GM19455 (cell line): ENCODE data around the gene TTC39B.

Experiments used
- ATAC-seq: cut with Tn5 transposase; IDR thresholded peaks from one replicate; pipeline ENCODE4 v1.9.1; 2021; ENCODE audit not compliant: unreplicated experiment

The TTC39B gene

DNA sequence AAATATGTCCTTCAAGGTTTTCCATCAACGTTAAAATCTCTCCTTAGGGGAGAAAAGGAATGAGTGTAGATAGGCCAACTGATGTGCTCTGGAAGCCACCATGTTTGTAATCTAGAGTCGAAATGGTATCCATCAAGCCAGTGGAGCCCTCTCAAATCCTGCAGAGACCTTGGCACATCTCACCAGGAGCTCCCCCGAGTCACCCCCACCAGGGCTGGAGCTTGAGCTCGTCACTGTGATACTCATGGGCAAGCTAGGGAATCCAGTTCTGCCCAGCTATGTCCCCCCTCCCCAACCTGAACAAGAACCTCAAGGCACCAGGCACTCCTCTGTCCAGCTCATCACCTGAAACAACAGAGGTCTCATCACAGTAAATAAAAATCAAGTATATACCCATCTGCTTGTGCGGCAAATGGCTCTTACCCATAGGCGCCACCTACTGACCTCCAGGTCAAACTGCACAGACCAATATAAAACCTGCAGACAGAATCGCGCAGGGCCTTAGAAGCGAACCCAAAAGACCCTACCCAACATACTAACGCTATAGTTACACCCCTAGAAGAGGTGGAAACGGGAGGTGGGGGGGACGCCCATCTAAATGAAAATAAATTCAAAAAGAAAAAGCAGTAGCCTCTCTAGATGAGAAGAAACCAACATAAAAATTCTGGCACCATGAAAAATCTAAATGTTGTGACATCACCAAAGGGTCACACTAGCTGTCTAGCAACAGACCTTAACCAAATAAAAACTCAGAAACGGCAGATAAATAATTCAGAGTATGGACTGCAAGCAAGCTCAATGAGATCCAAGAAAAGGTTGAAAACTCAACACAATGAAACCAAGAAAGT, 75.0 kb downstream of the TTC39B start:
- peak; percentile 77 for ATAC-seq

DNA sequence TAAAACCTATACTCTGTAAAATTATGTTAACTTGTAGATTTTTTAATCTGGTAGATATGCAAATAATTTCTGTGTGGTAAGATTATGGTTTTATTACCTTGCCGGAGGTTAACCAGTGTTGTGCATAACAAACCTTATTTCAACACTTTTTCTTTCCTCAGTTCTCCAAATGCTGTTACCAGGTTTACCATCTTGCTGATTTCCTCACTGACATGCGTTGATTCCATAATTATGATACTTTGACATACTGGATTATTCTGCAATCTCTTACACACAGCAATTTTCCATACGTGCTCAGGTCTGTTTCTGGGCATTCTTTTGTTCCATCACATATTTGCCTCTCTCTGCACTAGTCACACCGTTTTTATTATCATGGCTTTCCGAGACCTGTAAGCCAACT, 77.6 kb downstream of the TTC39B start:
- ATAC-seq = no peak

DNA sequence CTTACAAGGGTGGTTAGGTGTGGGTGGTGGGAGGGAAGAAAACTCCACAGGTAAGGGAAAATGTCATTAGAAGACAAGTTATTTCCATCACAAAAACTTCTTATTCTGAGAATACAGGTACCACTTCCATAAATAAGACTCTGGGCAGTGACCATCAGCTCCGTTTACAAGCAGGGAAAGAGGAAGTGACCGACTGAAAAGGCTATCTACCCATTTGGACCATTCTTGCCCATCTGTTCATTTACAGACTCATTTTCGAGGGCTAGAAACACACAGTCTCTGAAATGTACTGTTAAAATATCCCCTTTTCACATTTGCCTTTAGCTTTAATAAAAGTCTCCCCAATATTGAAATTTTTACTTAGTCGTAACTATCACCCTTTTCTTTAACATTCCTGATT, 79.5 kb downstream of the TTC39B start:
- no peak for ATAC-seq

DNA sequence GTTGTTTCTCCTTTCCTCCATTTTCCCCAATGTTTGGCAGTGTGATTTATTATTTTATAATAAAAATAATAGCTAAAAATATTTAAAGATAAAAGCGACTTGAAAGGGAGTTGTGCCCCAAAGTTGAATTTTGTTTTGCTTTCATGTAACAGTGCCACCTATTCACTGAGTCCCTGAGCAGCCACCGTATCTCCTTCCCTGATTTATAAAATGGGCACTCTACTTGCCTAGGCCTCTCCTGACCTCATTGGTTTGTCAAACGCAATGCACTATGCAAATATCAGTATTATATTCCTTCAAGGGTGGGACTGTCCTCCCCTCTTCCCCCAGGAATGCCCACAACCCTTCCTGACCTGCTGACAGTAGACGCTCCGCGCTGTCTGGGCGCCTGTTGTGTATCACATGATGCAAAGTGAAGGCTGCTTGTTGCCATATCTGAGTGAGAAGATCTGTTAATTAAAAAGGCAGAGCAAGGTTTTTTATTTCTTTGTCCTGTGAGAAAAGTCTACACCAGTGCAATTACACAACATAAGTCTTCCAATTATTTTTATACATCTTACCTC, 81.4 kb downstream of the TTC39B start:
- ATAC-seq = no peak

DNA sequence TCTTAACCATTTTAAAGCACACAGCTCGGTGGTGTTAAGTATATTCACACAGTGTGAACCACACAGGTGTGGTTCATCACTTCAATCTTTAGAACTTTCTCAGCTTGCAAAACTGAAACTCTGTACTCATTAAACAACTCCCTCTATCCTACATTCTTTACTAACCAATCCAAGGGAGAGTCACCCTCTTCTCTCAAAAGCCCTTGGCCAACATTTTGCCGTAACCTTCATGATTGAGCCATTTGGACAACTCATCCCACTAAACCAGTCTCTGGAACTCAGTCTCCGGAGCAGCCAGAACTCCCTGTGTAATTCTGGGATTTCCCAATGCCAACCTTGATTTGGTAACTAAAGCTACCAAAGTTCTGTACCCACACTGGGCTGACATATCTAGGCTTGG, 84.7 kb downstream of the TTC39B start:
- ATAC-seq = no peak

DNA sequence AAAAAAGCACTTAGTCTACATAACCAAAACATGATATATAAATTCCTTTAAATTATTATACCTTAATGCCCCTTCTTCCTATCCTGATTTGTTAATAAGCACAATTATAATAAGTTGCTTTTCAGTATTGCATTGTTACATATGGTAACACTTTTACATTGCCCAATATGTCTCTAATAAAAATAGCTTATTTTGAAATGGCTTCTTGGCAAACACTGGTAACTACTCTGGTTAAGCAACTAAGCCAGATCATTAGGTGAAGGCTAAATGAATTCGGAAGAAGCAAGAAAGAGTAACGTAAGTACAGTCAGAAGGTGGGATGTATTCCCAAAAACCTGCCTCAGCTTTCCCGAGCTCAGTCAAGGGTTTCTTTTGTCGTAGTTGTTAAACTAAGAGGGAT, 85.3 kb downstream of the TTC39B start:
- ATAC-seq = no peak

DNA sequence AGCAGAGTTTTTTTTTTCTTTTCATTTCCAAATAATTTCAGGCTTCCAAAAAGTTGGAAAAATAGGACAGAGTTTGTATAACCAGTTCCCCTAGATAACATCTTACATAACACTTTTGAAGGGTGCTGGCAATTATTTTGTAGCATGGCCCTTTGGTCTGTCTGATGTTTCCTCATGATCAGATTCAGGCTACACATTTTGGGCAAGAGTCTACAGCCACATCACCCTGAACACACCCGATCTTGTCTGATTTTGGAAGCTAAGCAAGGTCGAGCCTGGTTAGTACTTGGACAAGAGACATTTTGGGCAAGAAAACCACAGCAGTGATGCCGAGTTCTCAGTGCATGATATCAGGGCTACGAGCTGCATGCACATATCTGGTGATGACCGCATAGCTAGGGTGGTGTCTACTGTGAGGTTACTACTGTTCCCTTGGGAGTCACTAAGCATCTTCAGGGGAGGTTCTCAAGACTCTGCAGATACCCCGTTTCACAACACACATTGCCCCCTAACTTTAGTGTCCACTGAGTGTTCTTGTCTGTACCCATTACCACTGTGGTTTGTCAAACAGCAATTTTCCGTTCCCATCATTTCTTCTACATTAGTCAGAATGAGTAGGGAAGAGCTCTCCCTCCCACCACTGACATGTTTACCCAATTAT, 86.2 kb downstream of the TTC39B start:
- ATAC-seq = no peak

DNA sequence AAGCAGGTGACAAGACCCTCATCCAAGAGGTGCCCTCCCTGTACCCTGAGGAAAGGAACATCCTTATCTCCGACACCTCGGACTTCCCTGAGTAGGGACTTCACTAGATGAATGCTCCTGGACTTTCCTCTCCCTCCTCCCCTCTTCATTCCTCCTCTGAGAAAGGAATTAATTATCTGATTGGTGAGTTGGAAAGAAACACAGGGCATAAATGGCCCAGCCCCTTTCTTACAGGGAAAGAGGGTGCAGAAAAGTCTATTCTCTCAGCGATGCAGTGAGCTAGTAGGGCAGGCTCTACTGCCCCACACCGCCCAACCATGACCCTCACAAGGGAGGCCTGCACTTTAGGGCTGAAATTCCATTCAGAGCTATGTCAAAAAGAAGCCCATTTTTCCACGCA, 87.5 kb downstream of the TTC39B start:
- no peak for ATAC-seq

DNA sequence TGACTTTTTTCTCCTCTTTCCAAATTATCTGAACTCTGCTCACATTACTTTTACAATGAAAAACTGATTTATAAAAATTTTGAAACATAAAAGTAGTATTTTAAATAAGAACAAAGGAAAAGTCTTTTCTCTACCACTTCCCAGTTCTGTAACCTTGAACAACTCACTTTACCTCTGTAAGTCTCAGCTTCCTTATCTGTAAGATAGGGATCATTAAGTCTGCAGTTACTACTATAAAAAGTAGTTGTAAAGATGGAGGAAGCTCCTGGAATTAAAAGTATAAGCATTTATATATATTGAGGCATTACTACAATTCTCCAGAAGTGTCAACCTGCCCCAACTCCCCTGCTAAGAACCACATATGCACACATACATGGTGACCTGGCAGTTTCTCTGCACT, 88.0 kb downstream of the TTC39B start:
- no peak for ATAC-seq

DNA sequence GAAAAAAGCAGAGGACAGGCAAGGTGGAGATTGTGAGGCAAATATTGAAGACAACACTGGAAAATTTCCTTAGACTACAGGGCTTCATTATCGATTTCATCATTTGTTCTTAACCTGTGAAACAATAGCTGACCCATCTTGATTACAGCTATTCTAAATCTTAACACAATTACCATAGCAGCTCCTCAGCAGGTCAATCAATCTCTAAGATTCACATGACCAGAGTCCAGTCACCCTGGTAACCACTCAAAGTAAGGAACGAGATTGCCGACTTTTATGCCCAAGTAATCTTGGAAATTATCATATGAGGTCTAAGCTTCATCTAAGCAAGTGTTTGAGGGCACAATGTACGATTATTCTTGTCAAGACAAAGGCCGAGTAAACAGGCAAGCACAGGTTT, 93.8 kb downstream of the TTC39B start:
- ATAC-seq = no peak

DNA sequence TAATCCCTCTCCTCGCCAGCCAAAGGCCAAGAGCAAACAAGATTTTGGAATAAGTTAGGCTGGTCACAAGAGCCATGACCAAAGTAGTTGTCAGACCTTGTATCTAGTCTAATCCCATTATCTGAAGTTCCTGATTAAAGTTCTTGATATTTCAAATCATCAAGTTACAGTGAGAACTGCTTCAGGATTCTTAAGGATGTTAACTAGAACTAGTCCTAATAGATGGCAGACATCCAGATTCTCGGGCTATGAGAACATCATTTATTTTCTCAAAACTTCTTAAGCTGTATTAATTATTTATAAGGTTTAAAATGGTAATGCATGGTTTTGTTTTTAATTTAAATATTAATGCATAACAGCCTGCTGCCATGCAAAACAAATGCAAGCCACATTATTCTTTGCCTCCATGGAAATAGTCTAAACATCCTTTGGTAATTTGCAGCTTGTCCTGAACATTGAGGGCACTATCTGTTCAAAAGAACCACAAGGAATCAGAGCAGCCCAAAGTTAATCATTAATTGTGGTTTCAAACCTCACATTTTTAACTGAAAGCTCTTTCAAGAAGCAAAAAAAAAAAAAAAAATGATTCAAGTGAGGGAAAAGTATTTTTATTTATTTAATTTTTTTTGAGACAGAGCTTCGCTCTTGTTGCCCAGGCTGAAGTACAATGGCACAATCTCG, 95.1 kb downstream of the TTC39B start:
- ATAC-seq = peak; percentile 19

DNA sequence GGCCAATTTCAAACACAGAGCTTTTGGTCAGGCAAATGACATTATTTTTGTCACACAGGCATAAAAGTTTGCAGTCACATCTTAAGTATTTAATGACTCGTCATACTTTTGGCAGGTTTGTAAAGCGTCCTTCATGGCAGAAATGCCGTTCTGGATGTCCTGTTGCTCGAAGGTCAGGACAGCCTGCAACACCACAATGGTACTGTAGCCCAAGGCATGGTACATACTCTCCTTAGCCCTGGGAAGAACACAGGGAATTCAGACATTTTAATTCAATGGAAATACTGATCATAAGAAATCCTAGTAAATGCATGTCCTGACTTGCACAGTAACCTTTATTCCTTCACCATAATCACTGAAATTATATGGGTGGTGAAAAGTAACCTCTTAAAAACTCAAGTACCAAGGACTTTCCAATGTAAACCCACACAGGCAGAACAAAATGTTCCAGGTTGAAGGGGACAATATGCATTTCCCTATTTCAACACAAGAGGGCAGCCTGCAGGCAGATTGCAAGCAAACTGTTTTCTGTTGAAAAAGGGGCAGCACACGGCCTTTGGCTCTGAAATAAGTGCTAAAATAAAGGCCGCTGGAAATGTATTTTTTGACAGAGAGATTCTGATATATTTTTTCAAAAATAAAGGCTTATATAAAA, 95.7 kb downstream of the TTC39B start:
- ATAC-seq = peak; percentile 84

DNA sequence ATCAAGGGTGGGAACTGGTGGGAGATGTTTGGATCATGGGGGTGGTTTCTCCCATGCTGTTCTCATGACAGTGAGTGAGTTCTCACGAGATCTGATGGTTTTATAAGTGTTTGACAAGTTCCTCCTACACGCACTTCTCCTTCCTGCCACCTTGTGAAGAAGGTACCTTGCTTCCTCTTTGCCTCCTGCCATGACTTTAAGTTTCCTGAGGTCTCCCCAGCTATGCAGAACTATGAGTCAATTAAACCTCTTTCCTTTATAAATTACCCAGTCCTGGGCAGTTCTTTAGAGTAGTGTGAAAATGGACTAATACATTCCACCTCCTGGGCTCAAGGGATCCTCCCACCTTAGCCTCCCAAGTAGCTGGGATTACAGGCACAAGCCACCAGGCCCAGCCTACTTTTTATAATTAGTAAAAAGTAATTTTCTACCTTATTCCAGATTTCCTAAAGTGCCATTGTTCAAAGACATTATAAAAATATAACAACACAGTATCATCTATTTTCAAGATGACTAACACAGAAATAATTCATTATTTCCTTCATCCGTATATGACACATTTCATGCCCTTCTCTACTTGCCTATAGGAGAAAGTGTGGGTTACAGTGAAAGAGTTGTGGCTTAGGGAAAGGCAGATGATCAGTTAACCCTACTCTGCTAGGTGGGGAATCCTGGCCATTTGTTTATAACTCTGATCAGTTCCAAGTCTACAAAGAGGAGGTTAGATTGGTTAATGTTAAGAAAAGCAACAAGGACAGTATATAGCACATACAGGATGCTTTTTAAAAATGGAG, 99.9 kb downstream of the TTC39B start:
- ATAC-seq = no peak

DNA sequence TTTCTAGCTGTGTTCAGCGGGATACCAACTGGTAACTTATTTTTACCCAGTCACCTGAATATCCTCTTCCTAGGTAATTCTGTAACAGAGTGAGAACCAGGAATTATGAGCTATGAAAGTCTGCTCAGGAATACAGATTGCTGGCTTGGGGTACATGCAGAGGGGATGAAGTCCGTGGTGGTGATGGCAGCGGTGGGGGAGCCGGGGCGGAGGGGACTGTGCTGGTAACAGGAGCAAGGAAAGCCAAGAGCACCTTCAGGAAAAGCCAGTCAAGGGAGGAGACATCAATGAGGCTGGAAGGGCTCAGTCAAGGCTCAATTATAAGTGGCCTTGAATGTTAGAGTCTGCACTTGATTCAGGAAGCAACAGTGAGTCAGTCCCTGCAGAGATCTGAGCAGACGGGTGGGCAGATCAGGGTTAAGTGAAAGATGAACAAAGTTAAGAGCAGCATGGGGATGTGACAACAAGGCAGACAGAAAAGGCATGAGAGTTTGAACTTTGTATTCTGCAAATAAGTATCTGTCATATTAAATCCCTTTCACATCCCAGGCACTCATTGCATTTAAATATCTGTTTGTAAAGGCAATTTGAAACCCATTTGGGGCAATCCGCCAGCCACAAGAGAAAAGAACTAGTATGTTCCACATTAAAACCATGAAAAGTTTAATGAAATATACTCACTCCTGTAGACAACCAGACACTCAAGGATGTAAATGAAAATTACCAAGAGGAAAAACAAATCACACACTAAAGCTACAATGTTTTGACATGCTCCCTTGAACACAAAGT, 101.2 kb downstream of the TTC39B start:
- no peak for ATAC-seq

DNA sequence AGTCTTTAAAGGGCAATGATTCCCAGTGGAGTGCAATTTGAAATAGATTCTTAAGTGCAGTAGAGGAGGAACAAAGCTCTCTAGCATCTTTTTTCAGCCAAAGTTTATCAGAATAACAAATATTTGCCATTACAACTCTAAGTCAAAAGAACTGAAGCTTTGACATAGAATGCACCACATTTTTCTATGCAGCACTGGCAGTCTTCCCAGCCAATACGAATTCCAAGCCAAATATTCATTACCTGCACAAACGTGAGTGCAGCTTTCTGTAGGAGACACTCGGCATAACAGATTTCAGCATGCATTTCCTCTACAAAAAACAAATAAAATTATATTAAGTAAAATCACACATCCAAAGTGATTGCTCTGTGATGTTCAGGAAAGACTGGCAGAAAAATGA, 103.4 kb downstream of the TTC39B start:
- no peak for ATAC-seq

DNA sequence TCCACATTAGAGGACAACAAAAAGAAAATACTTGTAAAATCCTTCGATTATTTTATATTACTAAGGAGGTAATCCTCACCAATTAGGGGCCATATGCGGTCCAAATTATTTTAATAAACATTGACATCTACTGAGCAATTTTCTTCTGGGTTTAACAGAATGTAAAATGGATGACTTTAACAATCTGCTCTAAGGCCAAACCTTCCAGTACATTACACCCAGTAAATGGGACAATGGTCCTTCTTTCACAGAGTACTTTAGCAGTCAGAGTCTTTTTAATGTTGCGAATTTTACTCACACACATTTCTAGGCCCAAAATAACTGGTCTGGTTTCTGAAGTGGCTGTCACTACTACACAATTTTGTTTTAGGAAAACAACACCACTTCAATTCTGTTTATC, 106.9 kb downstream of the TTC39B start:
- no peak for ATAC-seq

DNA sequence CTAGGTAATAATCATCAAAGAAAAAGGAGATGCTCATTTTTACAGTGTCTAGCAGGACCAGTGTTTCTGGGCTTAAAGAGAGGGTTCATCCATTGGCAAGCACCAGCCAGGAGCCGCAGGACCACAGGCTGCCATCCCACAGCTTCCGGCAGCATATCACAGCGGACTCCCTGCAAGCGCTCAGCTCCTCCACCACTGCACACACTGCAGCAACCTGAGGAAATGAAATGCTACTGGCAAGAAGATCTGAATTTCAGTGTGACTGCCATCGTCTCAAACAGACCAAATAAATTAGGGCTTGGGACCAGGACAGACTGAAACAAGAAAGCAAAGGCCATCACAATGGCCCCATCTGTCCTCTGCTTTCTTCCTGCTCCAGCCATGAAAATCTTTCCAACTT, 114.2 kb downstream of the TTC39B start:
- ATAC-seq = no peak

DNA sequence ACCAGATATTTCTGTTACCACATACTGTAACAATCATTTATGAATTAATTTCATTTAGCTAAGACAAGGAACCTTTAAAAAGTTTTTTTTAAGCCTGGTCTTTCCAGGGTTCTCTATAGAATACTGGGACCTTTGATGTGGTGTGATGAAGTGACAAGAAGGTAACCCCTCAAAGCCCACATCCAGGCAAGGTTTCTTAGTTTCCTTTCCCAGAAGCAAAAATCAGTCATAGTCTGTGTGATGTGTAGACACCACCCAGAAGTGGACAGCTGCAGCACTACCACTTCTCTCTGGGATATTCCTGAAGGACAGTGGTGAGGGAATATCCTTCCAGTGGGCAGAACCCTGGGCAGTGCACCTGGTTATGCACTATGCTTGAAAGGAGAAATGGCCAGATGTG, 115.6 kb downstream of the TTC39B start:
- ATAC-seq = no peak

DNA sequence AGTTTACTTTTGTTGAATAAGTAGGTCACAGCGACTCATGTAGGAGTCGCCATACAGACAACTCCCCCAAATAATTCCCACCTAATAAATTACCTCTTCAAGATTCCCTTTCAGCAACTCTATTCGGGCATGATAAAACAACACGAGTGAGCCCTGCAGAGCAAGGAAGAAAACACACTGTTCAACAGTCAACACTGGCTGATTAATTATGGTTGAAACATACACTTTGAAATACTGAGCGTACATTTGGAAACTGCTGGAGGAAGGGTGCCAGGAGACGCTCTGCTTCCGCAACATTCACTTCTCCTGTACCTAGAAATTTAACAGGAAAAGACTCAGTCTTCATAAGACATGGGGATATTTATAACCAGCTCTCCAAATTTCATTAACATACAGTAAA, 117.5 kb downstream of the TTC39B start:
- no peak for ATAC-seq

DNA sequence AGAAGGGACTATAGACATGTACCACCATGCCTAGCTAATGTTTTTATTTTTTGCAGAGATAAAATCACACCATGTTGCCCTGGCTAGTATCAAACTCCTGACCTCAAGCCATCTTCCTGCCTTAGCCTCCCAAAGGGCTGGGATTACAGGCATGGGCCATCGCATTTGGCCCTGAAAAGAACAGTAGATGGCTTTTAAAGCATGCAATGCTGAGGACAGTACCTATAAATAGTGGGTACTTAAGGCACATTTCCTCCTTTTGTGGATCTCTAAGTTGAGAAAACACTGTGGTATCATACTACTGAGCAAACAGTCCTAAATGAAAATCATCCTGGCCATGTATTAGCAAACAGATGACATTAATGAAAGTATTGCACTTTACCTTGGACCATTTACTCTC, 119.4 kb downstream of the TTC39B start:
- no peak for ATAC-seq
